PC-9 (cell line): ENCODE measurements around the gene ASB3. TPM values are rescaled to one million over a fixed set of nuclear protein-coding genes. Genes with fewer than 3 reads are reported as not detected.

Experiments used
- BruUV-seq: library from RNA; stranded (reverse); fragments of 400-500 nt; replicated peaks from 2 replicates; lab custom pipeline; 2021; lab: Mats Ljungman, UMichigan
- CTCF ChIA-PET: fragments of 300-600 bp; sonication (Branson Sonifier 250); formaldehyde crosslinking; loops from one replicate; lab custom pipeline; 2022; ENCODE audit warnings: antibody characterized with exemption; lab: Charles Lee
- POLR2A ChIA-PET: fragments of 300-600 bp; sonication (Branson Sonifier 250); formaldehyde crosslinking; loops from one replicate; lab custom pipeline; 2022; ENCODE audit warnings: antibody characterized with exemption; ENCODE audit not compliant: unreplicated experiment; lab: Charles Lee
- DNase-seq, 2 experiments: peaks; one replicate each; pipeline versions ENCODE4 v3.0.0 to v3.0.0-alpha.2; 2015 to 2022; ENCODE audit warnings: mixed read lengths in 1 of 2
- H2AFZ ChIP-seq: fragments of 200-600 bp; sonication (generic); 2 replicates; pipeline ENCODE4 v1.8.1; 2017; ENCODE audit warnings: antibody characterized with exemption
- H3F3A ChIP-seq: fragments of 200-600 bp; sonication (generic); 2 replicates; pipeline ENCODE4 v1.8.1; 2017; ENCODE audit warnings: antibody characterized with exemption, mild to moderate bottlenecking, low read depth; ENCODE audit not compliant: insufficient read depth
- H3K27ac ChIP-seq: fragments of 200-600 bp; sonication (generic); 2 replicates; pipeline ENCODE4 v1.6.1; 2016; ENCODE audit warnings: mixed run types
- H3K27me3 ChIP-seq: fragments of 200-600 bp; sonication (generic); 2 replicates; pipeline ENCODE4 v1.6.1; 2016; ENCODE audit warnings: low read depth, mixed run types; ENCODE audit not compliant: insufficient read depth
- H3K36me3 ChIP-seq: fragments of 200-600 bp; sonication (generic); 2 replicates; pipeline ENCODE4 v1.6.1; 2016; ENCODE audit warnings: low read depth, mixed run types
- H3K4me1 ChIP-seq: fragments of 200-600 bp; sonication (generic); replicated peaks from 2 replicates; pipeline ENCODE4 v1.6.1; 2016; ENCODE audit warnings: mixed run types; ENCODE audit not compliant: insufficient read depth
- H3K4me2 ChIP-seq: fragments of 200-600 bp; sonication (generic); 2 replicates; pipeline ENCODE4 v1.6.1; 2017; ENCODE audit warnings: mixed run types
- H3K4me3 ChIP-seq: fragments of 200-600 bp; sonication (generic); 2 replicates; pipeline ENCODE4 v1.6.1; 2016; ENCODE audit warnings: mixed run types
- H3K79me2 ChIP-seq: fragments of 200-600 bp; sonication (generic); 2 replicates; pipeline ENCODE4 v1.6.1; 2017; ENCODE audit warnings: low read depth, mixed run types
- H3K9me2 ChIP-seq: fragments of 200-600 bp; sonication (generic); 2 replicates; pipeline ENCODE4 v1.8.1; 2017; ENCODE audit warnings: mild to moderate bottlenecking; ENCODE audit not compliant: insufficient read depth
- H3K9me3 ChIP-seq: fragments of 200-600 bp; sonication (generic); 2 replicates; pipeline ENCODE4 v1.8.1; 2016; ENCODE audit warnings: low read depth; ENCODE audit not compliant: insufficient read depth
- H4K20me1 ChIP-seq: fragments of 200-600 bp; sonication (generic); 2 replicates; pipeline ENCODE4 v1.8.1; 2017; ENCODE audit not compliant: insufficient read depth
- EZH2 ChIP-seq: fragments of 200-600 bp; sonication (generic); IDR thresholded peaks from 2 replicates; pipeline ENCODE4 v1.8.0; 2017; ENCODE audit warnings: antibody characterized with exemption, low read depth
- intact Hi-C: fragments of 100-400 bp; cut with micrococcal nuclease; formaldehyde crosslinking; loops from one replicate; pipeline ENCODE4 v1.10.0; 2022; ENCODE audit not compliant: unreplicated experiment
- total RNA-seq: library from RNA; stranded (reverse); gene quantifications from 2 replicates; pipeline ENCODE4 v1.2.3, GENCODE V29; 2021
- TF ChIP-seq, protein P1 (sequence below): fragments of 200-600 bp; sonication (generic); conservative IDR thresholded peaks from 2 replicates; pipeline ENCODE4 v1.6.1; 2017; ENCODE audit warnings: mixed run types, antibody characterized with exemption, mild to moderate bottlenecking, moderate library complexity

ASB3 gene
- total RNA-seq, 1 experiment from 2014 or later, result 27.7 TPM

DNA sequence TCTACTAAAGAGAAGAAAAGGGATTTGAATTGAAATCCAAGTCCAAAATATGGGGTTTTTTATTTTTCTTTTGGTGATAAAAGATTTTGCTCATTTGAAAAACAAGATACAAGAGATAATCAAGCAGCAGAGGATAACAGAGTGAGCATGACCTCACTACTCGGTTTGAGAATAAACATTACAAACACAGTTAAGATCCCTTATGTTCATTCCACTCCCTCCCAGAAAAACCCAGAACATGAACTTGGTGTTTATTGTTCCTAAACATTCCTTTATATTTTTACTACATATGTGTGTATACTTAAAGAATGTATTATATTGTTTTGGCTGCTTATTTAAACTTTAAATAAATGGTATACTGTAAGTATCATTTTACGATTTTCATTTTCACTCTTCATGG lies 165.8 kb downstream of the ASB3 start:
- H3F3A ChIP-seq, result no peaks in the 10 kb centered on the region
- H3K4me2 ChIP-seq, result no peak overlapping the region
- H2AFZ ChIP-seq, result no peak overlapping the region
- BruUV-seq, result no TSS peak
- intact Hi-C loops, result no loop called here
- no peaks in the 10 kb centered on the region for H3K27me3 ChIP-seq
- ChIA-PET CTCF (no interaction called here), POLR2A (no interaction called here)
- no peak overlapping the region for H3K27ac ChIP-seq
- H3K79me2 ChIP-seq, result no peaks in the 10 kb centered on the region
- TF ChIP-seq, protein P1, sequence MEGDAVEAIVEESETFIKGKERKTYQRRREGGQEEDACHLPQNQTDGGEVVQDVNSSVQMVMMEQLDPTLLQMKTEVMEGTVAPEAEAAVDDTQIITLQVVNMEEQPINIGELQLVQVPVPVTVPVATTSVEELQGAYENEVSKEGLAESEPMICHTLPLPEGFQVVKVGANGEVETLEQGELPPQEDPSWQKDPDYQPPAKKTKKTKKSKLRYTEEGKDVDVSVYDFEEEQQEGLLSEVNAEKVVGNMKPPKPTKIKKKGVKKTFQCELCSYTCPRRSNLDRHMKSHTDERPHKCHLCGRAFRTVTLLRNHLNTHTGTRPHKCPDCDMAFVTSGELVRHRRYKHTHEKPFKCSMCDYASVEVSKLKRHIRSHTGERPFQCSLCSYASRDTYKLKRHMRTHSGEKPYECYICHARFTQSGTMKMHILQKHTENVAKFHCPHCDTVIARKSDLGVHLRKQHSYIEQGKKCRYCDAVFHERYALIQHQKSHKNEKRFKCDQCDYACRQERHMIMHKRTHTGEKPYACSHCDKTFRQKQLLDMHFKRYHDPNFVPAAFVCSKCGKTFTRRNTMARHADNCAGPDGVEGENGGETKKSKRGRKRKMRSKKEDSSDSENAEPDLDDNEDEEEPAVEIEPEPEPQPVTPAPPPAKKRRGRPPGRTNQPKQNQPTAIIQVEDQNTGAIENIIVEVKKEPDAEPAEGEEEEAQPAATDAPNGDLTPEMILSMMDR, result no peak
- TF ChIP-seq EZH2, result no peak
- H3K9me3 ChIP-seq, result 0 out of 2 replicates have a peak, but pooled peaks cover 8% of the 10 kb centered on the region
- no peaks in the 10 kb centered on the region; the same call in 1 of the 2 replicates for H3K9me2 ChIP-seq
- no peaks in the 10 kb centered on the region for H4K20me1 ChIP-seq
- no peak for DNase-seq
- H3K4me3 ChIP-seq, result no peak overlapping the region
- no peaks in the 10 kb centered on the region for H3K36me3 ChIP-seq
- no peaks in the 10 kb centered on the region for H3K4me1 ChIP-seq

Other genes starting within 250 kb of the ASB3 start
- 2.7 and 5.0 TPM in 2 replicates for gene CHAC2, start 19.1 kb downstream of the ASB3 start, total RNA-seq
- 34.9 and 35.7 TPM in 2 replicates for gene ERLEC1, start 91 bp upstream of the ASB3 start, total RNA-seq
- gene GPR75, start 73.0 kb upstream of the ASB3 start, total RNA-seq, result 1.8 and 3.7 TPM in 2 replicates
- gene PSME4, start 184.0 kb upstream of the ASB3 start, total RNA-seq, result 58.3 and 99.5 TPM in 2 replicates